Measurements from ENCODE around the gene PDX1.

GRCh38 chr13:27913160-27913559 lies 6.6 kb upstream of the PDX1 start:
- TF ChIP-seq POLR2AphosphoS5 (IDR thresholded peaks at IDR 0.05) (no peak), CTCF (IDR thresholded peaks at IDR 0.05) (no peak)
